SK-N-MC (cell line): ENCODE results near the gene RAB11FIP2.

Experiments
- EZH2 ChIP-seq: fragments of 200-600 bp; sonication (generic); IDR thresholded peaks from one replicate; pipeline ENCODE4 v1.6.1; 2017; ENCODE audit warnings: antibody characterized with exemption
- FOXP2 ChIP-seq: optimal IDR thresholded peaks from 2 replicates; pipeline ENCODE3; 2011; ENCODE audit warnings: mild to moderate bottlenecking, moderate library complexity; ENCODE audit not compliant: insufficient read depth; ENCODE audit errors: extremely low read length, control extremely low read depth
- POLR2AphosphoS5 ChIP-seq: IDR thresholded peaks from 2 replicates; pipeline ENCODE4 v1.6.1; 2012; ENCODE audit warnings: mild to moderate bottlenecking, low read depth, low read length, borderline replicate concordance

DNA sequence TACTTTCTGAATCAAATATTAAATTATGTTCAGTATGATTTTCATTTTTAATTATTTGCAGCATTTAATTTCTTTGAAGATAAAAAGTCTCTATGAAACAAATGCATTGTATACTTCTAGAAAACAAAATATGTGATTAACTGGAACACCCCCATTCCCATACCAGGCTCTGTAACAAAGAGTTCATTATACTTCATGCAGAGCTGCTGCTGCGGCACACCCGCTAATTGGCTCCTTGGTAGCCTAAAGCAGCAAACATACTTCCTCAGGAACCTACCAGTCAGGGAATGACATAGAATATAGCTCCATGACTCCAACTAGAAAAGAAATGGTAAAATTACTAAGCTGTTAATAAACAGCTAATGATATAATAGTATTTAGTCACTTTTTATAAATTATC is 19.3 kb downstream of the RAB11FIP2 start:
- TF ChIP-seq POLR2AphosphoS5, result no peak
- no peak for TF ChIP-seq EZH2
- TF ChIP-seq FOXP2, result no peak
